A549 (cell line): ENCODE results near the gene AQP12B.

Experiments used
- CBX8 ChIP-seq: fragments of 200-600 bp; sonication (generic); IDR thresholded peaks from 2 replicates; pipeline ENCODE4 v1.6.1; 2016
- POLR2A ChIP-seq: IDR thresholded peaks from 2 replicates; pipeline ENCODE4 v1.6.1; 2012; ENCODE audit warnings: mild to moderate bottlenecking, low read length
- RNF2 ChIP-seq: fragments of 200-600 bp; sonication (generic); IDR thresholded peaks from 2 replicates; pipeline ENCODE4 v1.6.1; 2016; ENCODE audit warnings: low read depth, mild to moderate bottlenecking, antibody characterized with exemption, moderate library complexity, borderline replicate concordance
- ZFP36 ChIP-seq: fragments of 450-650 bp; IDR thresholded peaks from 2 replicates; pipeline ENCODE4 v1.6.1; 2014; ENCODE audit warnings: borderline replicate concordance; ENCODE audit not compliant: partially characterized antibody
- TF ChIP-seq, protein P1 (sequence below): fragments of 250-450 bp; sonication (Bioruptor Pico); IDR thresholded peaks from 2 replicates; pipeline ENCODE4 v1.5.0; 2020; ENCODE audit warnings: low read depth, mild to moderate bottlenecking, moderate library complexity
- TF ChIP-seq, protein P2 (sequence below): fragments of 200-600 bp; sonication (generic); IDR thresholded peaks from 2 replicates; pipeline ENCODE4 v1.6.1; 2016; ENCODE audit warnings: antibody characterized with exemption, mild to moderate bottlenecking, moderate library complexity
- TF ChIP-seq, protein P3 (sequence below): fragments of >200 bp; sonication (Bioruptor Twin); formaldehyde crosslinking; IDR thresholded peaks from 3 replicates; pipeline ENCODE4 v1.5.1; 2016
- TF ChIP-seq, protein P4 (sequence below): IDR thresholded peaks from 2 replicates; pipeline ENCODE4 v1.6.1; 2012; ENCODE audit warnings: low read depth, borderline replicate concordance

DNA sequence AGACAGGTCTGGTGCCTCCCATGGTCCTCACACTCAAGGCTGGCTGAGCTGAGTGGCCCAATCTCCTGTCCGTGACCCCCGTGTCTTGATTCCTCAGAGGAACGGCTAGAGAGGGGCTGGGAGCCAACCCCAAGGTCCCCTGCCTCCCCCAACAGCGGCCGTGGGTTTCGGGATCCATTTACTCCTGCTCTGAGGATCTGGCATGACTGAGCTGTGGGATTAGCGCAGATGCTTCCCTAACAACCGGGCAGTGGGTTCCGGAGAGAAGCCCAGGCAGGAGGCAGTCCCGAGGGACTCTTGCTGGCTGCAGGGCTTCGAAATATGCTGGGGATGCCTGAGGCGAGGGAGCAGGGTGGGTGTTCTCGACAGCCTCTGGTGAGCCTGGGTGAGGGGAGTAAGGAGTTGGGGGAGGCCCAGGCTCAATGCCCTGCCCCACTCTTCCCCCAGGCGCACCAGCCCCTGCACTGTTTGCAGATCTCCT is 38.5 kb downstream of the AQP12B start:
- TF ChIP-seq, protein P1, sequence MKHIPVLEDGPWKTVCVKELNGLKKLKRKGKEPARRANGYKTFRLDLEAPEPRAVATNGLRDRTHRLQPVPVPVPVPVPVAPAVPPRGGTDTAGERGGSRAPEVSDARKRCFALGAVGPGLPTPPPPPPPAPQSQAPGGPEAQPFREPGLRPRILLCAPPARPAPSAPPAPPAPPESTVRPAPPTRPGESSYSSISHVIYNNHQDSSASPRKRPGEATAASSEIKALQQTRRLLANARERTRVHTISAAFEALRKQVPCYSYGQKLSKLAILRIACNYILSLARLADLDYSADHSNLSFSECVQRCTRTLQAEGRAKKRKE (CRISPR knock-in tag) = no peak
- TF ChIP-seq, protein P2, sequence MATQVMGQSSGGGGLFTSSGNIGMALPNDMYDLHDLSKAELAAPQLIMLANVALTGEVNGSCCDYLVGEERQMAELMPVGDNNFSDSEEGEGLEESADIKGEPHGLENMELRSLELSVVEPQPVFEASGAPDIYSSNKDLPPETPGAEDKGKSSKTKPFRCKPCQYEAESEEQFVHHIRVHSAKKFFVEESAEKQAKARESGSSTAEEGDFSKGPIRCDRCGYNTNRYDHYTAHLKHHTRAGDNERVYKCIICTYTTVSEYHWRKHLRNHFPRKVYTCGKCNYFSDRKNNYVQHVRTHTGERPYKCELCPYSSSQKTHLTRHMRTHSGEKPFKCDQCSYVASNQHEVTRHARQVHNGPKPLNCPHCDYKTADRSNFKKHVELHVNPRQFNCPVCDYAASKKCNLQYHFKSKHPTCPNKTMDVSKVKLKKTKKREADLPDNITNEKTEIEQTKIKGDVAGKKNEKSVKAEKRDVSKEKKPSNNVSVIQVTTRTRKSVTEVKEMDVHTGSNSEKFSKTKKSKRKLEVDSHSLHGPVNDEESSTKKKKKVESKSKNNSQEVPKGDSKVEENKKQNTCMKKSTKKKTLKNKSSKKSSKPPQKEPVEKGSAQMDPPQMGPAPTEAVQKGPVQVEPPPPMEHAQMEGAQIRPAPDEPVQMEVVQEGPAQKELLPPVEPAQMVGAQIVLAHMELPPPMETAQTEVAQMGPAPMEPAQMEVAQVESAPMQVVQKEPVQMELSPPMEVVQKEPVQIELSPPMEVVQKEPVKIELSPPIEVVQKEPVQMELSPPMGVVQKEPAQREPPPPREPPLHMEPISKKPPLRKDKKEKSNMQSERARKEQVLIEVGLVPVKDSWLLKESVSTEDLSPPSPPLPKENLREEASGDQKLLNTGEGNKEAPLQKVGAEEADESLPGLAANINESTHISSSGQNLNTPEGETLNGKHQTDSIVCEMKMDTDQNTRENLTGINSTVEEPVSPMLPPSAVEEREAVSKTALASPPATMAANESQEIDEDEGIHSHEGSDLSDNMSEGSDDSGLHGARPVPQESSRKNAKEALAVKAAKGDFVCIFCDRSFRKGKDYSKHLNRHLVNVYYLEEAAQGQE = no peak
- TF ChIP-seq, protein P3, sequence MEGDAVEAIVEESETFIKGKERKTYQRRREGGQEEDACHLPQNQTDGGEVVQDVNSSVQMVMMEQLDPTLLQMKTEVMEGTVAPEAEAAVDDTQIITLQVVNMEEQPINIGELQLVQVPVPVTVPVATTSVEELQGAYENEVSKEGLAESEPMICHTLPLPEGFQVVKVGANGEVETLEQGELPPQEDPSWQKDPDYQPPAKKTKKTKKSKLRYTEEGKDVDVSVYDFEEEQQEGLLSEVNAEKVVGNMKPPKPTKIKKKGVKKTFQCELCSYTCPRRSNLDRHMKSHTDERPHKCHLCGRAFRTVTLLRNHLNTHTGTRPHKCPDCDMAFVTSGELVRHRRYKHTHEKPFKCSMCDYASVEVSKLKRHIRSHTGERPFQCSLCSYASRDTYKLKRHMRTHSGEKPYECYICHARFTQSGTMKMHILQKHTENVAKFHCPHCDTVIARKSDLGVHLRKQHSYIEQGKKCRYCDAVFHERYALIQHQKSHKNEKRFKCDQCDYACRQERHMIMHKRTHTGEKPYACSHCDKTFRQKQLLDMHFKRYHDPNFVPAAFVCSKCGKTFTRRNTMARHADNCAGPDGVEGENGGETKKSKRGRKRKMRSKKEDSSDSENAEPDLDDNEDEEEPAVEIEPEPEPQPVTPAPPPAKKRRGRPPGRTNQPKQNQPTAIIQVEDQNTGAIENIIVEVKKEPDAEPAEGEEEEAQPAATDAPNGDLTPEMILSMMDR = no peak
- TF ChIP-seq RNF2 (no peak), POLR2A (no peak), ZFP36 (no peak), CBX8 (no peak)
- TF ChIP-seq, protein P4, sequence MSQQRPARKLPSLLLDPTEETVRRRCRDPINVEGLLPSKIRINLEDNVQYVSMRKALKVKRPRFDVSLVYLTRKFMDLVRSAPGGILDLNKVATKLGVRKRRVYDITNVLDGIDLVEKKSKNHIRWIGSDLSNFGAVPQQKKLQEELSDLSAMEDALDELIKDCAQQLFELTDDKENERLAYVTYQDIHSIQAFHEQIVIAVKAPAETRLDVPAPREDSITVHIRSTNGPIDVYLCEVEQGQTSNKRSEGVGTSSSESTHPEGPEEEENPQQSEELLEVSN = no peak
